Measurements from ENCODE around the gene GLTP.
A peak's percentile ranks its signal among the peaks of the same experiment; 100 is the strongest.

GLTP gene

DNA sequence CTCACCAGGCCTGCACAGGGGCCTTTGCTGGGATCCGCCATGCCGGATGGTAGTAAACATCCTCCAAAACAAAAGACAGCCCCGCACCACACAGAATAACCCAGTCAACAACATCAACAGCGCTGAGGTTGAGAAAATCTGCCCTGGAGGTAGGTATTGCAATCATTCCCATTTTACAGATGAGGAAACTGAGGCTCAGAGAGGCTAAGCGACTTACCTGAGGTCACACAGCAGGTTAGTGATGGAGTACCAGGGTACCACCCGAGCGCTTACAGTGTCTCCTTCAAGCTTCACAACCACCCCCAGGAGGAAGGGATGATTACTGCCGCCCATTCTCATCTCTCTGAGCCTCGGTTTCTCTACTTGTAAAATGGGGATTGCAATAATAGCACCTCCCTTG, 62.1 kb downstream of the GLTP start:
- DNase-seq: no peak

DNA sequence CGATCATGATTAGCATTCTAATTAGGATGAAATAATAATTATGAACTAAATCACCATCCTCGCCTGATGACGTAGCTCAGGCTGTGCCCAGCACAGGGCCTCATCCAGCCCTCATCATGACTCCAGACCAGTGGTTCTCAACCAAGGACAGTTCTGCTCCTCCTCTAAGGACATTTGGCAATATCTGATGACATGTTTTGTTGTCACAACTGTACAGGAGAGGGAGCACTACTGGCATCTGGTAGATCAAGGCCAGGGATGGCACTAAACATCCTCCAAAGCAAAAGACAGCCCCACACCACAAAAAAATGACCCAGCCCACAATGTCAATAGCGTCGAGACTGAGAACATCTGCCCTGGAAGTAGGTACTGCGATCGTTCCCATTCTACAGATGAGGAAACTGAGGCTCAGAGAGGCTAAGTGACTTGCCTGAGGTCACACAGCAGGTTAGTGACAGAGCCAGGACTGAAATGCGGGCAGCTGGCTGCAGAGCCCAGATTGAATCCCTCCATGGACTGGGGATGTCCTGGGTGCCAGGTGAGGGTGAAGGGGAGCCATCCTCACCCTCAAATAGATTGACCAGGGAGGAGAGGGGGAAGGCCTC, 62.6 kb downstream of the GLTP start:
- DNase-seq: no peak

DNA sequence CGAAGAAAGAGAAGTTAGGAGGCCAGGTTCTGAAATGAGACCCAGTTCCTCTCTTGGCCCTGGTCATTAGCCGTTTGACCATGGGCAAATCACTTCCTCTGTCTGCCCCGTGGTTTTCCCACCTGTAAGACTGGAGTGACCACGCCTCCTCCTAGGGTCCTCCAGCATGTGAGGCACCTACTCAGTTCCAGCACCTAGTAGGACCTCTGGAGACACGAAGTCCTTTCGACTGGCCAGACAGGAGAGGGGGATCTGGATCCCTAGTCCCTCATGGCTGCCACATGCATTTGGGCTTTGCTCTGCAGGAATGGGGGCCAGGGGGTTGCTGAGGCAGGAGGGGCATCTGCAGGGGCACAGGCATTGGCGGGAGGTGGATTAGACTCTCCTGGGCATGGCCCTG, 63.5 kb downstream of the GLTP start:
- DNase-seq: no peak

DNA sequence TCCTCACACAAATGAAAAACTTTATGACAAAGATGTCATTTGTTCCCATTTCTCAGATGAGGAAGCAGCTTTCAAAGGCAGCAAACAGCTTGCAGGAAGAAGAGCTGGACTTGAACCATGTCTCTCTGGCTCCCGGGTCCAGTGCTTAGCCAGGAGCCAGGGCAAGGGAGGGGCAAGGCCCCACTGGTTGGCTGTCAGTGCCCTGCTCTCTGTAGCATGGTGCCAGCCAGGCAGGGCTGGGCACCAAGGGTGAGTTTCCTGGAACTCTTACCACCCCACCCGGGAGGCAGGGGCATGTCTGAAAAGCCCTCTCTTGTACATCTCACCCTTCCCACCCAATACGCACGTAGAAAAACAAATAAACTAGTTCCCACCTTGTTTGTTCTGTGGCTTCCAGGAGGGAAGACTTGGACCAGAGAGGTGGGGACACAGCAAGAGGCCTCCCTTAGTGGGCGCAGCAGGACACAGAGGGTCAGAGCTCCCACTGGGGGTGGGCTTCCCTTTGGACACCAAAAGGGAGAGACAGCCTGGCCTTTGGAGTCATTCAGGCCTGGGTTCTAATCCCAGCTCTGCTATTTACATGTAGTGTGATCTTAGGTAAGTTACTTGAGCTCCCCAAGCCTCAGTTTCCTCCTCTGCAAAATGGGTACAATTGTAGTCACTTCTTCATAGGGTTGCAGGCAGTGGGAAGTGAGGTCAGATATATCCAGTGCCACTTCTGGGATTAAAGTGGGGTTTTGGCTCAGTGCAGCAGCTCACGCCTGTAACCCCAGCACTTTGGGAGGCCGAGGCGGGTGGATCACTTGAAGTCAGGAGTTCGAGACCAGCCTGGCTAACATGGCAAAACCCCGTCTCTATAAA, 64.4 kb downstream of the GLTP start:
- no peak for DNase-seq

DNA sequence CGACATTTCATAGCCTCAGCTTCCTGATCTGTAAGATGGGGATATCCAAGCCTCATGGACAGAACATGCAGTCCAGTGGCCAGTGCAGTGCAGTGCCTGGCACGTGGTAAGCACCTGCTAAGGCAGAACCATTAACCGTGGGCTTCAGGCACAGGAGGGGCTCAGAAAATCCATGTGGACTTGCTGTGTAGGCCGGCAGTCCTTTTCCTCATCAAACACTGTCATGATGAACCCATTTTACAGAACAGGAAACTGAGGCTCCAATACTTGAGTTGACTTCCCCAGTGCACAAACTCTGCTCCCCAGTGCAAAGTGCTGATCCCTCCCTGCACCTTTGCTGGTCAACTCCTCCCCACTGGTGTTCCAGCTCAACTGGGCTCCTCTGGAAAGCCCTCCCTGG, 65.1 kb downstream of the GLTP start:
- DNase-seq: no peak

DNA sequence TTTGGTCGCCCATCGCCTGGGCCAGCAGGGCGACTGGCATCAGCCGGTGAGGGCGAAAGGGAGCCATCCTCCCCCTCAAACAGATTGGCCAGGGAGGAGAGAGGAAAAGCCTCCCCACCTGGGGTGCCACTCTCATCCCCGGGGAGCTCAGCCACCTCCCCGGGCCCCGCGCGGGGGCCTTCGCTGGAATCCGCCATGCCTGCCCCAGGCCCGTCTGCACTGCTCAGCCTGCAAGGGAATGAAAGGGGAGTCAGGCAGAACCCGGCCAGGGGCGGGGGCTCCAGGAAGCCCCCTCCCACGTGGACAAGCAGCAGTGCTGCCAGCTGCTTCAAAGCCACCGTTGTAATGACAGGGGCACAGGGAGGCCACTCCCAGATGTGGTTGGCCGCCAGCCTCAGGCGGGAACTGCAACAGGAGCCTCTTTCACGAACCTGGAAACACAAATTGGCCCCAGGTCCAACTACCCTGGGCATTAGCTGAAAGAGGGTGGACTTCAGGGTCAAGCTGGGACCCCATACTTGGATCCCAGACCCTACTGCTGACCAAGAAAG, 65.7 kb downstream of the GLTP start:
- DNase-seq: no peak

DNA sequence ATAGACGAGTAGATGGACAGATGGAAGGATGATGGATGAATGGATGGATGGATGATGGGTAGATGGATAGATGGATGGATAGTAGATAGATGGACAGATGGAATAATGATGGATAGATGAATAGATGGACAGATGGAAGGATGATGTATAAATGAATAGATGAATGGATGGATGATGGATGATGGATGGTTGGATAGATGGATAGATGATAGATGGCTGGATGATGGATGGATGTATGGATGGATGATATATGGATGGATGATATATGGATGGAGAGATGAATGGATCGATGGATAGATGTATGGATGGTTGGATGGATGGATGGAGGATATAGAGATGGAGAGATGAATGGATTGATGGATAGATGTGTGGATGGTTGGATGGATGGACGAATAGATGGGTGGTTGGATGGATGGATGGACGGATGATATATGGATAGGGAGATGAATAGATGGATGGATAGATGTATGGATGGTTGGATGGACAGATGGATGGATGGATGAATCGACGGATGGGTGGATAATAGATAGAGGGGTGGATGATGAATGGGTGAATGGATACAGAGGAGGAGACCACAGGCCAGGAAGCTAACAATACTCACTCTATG, 66.4 kb downstream of the GLTP start:
- no peak for DNase-seq

DNA sequence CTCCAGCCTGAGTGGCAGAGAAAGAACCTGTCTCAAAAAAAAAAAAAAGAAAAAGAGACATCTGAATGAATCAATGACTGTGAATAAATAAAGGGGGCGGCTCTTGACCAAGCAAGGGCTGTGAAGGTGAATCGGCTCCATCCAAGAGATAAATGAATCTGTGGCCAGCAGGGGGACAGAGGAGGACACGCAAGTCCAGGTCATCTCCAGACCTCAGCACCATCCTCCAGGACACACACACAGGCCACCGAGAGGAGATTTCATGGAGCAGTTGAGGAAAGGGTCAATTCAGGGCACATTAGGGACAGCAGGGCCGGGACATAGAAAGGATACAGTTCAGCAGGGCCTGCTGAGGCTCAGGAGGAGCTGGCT, 68.7 kb downstream of the GLTP start:
- DNase-seq: no peak

DNA sequence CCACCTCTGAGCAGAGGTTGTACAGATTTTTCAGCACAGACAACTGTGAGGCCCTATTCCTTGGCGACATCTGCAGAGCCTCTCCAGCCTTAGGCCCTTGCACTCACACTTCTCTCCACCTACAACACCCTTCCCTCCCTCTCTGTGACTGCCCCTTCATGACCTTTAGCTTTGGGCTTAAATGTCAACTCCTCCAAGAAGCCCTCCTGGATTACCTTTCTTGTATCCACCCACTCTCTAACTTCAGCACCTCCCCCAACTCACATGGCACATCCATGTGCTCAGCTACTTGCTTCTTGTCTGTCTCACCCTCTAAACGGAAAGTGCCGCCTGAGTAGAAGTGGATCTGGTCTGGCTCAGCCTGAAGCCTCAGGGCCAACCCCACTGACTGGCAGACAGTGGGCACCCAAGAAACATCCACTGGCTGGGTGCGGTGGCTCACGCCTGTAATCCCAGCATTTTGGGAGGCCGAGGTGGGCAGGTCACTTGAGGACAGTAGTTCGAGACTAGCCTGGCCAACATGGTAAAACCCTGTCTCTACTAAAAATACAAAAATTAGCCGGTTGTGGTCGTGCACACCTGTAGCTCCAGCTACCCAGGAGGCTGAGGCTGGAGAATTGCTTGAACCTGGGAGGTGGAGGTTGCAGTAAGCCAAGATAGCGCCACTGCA, 69.3 kb downstream of the GLTP start:
- DNase-seq: no peak

DNA sequence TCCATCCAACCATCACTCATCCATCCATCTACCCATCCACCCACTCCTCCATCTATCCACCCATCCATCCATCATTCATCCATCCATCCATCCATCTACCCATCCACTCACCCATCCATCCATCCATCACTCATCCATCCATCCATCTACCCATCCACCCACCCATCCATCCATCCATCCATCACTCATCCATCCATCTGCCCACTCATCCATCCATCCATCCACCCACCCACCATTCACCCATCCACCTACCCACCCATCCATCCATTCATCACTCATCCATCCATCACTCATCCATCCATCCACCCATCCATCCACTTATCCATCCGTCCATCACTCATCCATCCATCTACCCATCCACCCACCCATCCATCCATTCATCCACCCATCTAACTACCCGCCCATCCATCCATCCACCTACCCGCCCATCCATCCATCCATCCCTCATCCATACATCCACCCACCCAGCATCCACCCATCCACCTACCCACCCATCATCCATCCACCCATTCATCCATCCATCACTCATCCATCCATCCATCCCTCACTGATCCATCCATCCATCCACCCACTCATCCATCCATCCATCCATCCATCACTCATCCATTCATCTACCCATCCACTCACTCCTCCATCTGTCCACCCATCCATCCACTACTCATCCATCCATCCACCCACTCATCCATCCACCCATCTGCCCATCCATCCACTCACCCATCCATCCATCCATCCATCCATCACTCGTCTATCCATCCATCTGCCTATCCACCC, 71.3 kb downstream of the GLTP start:
- no peak for DNase-seq

DNA sequence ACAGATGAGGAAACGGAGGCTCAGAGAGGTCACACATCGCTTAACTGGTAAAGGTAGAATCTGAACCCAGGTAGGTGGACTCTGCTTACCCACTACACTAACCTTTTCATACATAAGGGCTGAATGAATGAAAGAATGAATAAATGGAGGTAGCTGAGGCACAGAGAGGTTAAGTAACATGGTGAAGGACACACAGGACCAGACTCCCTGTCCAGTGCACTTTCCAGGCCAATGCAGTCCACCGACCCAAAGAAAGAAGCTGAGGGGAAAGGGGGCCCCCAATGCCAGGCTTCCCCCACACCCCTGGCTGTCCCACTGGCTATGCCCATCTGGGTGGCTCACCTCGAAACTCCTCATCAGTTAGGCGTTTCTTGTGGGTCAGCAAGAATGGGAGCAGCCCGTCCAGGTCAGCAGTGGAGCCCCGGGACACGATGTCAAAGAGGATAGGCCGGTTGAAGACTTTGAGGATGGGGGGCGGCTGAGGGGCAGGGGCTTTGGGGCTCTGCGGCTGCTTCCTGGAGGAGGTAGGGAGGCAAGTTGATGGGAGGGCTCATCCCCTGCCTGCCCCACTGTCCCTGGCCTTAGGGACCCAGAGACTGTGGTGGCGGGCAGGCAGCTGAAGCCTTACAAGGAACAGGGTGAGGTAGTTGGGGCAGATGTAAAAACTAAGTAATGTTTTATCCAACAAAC, 72.2 kb downstream of the GLTP start:
- no peak for DNase-seq

DNA sequence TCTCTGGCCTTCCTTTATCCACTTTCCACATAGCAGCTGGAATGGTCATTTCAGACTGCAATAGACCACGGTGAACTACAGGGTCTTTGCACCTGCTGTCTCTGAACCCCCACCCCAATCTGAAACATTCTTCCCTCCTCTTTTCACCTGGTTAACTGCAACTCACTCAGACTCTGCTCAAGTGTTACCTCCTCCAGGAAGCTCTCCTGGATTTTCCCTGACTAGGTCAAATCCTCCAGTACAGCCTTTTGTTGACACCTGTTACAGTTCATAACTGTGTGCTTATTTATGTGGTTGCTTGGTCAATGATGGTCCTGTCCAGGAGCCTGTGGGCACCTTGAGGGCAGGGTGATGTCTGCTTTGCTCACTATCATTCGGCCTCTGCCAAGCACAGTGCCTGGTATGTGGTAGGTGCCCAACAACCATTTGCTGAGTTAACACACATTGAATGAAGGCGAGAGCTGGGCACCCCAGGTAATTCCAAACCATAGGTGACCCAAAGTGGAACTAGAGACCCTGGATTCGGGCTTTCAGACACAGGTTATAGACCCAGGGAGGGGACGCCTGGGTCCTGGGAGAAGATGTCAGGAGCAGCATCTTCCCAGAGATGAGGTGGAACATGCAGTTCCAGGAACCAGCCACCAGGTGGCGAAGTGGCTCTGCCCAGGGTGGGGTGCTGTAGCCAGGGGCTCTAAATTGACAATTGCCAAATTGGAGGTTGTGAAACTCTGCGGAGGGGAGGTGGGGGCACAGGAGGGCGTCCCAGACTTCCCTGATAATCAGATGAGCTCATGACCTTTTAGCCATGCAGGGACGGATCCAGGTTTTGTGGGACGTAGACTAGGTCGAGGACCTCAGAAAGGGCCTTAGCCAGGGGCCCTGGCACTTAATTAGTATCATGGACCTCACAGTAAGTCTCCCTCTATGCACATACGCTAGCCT, 75.2 kb downstream of the GLTP start:
- DNase-seq: peak; percentile 60

DNA sequence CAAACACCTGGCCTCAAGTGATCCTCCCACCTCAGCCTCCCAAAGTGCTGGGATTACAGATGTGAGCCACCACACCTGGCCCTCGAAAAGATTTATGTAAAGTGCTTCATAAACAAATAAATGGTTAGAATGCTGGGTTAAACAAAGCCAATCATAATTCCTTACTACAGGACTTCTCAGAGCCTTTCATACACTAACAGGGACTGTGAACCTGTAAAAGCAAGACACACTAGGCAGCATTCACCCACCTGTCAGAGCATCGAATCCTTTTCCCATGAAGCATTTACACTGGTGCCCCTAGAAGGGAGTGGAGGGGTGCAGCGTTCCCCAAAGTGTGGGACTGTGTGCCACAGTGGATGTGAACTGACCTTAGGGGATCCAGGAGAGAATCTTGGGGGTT, 76.7 kb downstream of the GLTP start:
- no peak for DNase-seq

DNA sequence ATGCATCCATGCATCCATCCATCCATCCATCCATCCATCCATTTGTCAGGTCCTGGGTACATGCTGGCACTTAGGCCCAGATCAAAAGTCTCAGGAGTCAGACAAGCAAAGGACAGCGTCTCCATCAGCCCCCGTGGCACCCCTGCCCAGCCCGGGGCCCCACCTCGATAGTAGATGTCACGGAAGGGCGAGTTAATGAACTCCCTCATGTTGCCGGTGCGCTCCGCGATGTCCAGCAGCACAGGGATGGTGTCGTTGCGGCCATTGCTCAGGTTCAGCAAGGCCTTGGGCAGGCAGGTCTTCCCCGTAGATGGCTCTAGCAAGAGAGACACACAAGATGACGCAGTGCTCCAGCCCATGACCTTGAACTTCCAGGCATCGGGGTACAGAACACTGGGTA, 77.5 kb downstream of the GLTP start:
- DNase-seq: no peak

Measured in NCI-H345 (cell line).